SU-DHL-6 (cell line): Measurements from ENCODE around the gene GET4.

Experiments used
- H2AFZ ChIP-seq: fragments of 200-600 bp; sonication (generic); 2 replicates; pipeline ENCODE4 v1.6.1; 2014; ENCODE audit warnings: low read depth, mild to moderate bottlenecking, moderate library complexity, mixed read lengths, antibody characterized with exemption, low read length; ENCODE audit not compliant: severe bottlenecking
- H3F3A ChIP-seq: fragments of 200-600 bp; shearing (Covaris generic); 2 replicates; pipeline ENCODE4 v1.6.0; 2016; ENCODE audit warnings: antibody characterized with exemption, mild to moderate bottlenecking; ENCODE audit not compliant: insufficient read depth
- H3K27ac ChIP-seq: fragments of 200-600 bp; sonication (generic); 2 replicates; pipeline ENCODE4 v1.5.1; 2016; ENCODE audit warnings: low read depth, mild to moderate bottlenecking, low read length, moderate library complexity, mixed read lengths
- H3K27me3 ChIP-seq: fragments of 200-600 bp; sonication (generic), shearing (Covaris generic); 2 replicates; pipeline ENCODE4 v1.6.0; 2014; ENCODE audit warnings: mild to moderate bottlenecking, low read length
- H3K36me3 ChIP-seq: fragments of 200-600 bp; sonication (generic); 2 replicates; pipeline ENCODE4 v1.6.1; 2014; ENCODE audit warnings: mild to moderate bottlenecking, low read length, mixed read lengths
- H3K4me2 ChIP-seq: fragments of 300-600, 200-600 bp; shearing (Covaris generic), sonication (generic); 2 replicates; pipeline ENCODE4 v1.6.0; 2014; ENCODE audit warnings: low read length, low read depth, mild to moderate bottlenecking; ENCODE audit not compliant: poor library complexity, severe bottlenecking
- H3K4me3 ChIP-seq: fragments of 200-600 bp; sonication (generic); 2 replicates; pipeline ENCODE4 v1.5.1; 2014; ENCODE audit warnings: antibody characterized with exemption, low read length, mild to moderate bottlenecking, mixed read lengths; ENCODE audit not compliant: insufficient read depth, poor library complexity, severe bottlenecking
- H3K79me2 ChIP-seq: fragments of 200-600 bp; sonication (generic); 2 replicates; pipeline ENCODE4 v1.6.1; 2014; ENCODE audit warnings: mild to moderate bottlenecking, low read length, moderate library complexity; ENCODE audit not compliant: insufficient read depth
- H3K9ac ChIP-seq: fragments of 200-600 bp; sonication (generic); 2 replicates; pipeline ENCODE4 v1.7.0; 2014; ENCODE audit warnings: mild to moderate bottlenecking, low read length
- H3K9me2 ChIP-seq: fragments of 200-600 bp; sonication (generic); replicated peaks from 2 replicates; pipeline ENCODE4 v1.6.1; 2014; ENCODE audit warnings: low read length; ENCODE audit not compliant: insufficient read depth
- H3K9me3 ChIP-seq: fragments of 200-600 bp; sonication (generic); 2 replicates; pipeline ENCODE4 v1.6.1; 2014; ENCODE audit warnings: low read length, mixed read lengths; ENCODE audit not compliant: insufficient read depth
- H4K20me1 ChIP-seq: fragments of 200-600 bp; sonication (generic); 2 replicates; pipeline ENCODE4 v1.6.1; 2014; ENCODE audit warnings: low read depth, mild to moderate bottlenecking, antibody characterized with exemption, low read length, moderate library complexity, mixed read lengths
- CTCF ChIP-seq: fragments of 200-600 bp; sonication (generic); IDR thresholded peaks from one replicate; pipeline ENCODE4 v1.5.1; 2017; ENCODE audit warnings: antibody characterized with exemption, mild to moderate bottlenecking, low read length, moderate library complexity; ENCODE audit not compliant: insufficient read depth, poor library complexity, severe bottlenecking
- EZH2phosphoT487 ChIP-seq: fragments of 200-600 bp; sonication (generic), shearing (Covaris generic); conservative IDR thresholded peaks from 2 replicates; pipeline ENCODE4 v1.6.1; 2018; ENCODE audit warnings: mild to moderate bottlenecking, antibody characterized with exemption, low read length, moderate library complexity, mixed read lengths

Gene GET4

GRCh38 chr7:887488-887820 lies 11.1 kb downstream of the GET4 start:
- H3K4me2 ChIP-seq, result no peak overlapping the region
- TF ChIP-seq CTCF (no peak), EZH2phosphoT487 (no peak)
- H2AFZ ChIP-seq, result no peak overlapping the region
- H3F3A ChIP-seq, result no peaks in the 10 kb centered on the region
- no peaks in the 10 kb centered on the region for H3K27me3 ChIP-seq
- no peak overlapping the region for H3K4me3 ChIP-seq
- H3K9ac ChIP-seq, result no peak overlapping the region
- peaks cover 47% of the 10 kb centered on the region for H3K79me2 ChIP-seq
- no peaks in the 10 kb centered on the region for H3K9me2 ChIP-seq
- H4K20me1 ChIP-seq, result no peaks in the 10 kb centered on the region
- H3K9me3 ChIP-seq, result no peaks in the 10 kb centered on the region
- no peak overlapping the region for H3K27ac ChIP-seq
- no peaks in the 10 kb centered on the region for H3K36me3 ChIP-seq

DNA sequence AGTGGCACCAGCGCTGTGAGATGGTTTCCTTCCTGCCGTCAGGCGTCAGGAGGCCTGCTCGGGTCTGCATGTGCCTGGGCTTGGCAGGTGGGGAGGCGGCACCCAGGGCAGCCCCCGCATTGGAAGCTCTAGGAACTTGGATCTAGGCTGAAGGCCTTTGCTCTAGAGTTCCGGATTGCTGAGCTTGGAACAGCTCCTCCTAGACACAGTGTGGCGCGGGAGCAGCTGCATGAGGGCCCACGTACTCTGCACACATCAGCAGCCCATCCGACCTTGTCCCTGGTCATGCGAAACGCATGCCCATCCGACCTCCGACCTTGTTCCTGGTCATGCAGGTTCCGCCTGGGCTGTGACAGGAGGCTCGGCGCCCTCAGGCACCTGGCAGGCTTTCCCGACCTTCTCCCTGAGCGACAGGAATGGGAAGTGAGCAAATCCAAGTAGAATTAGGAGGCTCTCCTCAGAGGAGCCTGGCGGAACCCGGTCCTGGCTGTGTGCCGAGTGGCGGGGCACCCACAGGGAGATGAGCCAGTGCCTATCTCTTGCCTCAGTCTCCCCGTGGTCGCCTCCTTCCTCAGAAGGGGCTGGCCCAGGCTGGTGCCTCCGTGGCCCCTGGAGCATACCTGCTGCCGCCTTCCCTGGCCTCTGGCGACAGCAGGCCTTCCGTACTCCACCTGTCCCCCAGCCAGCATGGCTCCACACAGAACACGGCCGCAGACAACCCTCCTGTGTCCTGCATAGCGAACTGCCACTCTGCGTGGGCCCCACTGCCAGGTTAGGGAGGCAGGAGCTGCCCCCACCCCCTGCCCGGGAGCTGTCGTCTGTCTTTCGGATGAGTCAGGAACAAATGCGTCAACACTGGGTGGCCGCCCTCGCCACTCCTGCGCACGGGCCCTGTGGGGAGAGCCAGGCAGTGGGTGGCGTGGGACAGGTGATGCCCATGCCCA lies 12.0 kb downstream of the GET4 start:
- Histone ChIP-seq H3K27me3 (no peaks in the 10 kb centered on the region), H4K20me1 (no peaks in the 10 kb centered on the region), H3K79me2 (peaks cover 38% of the 10 kb centered on the region), H3K9me2 (no peaks in the 10 kb centered on the region), H3K27ac (no peak overlapping the region), H3K4me2 (no peak overlapping the region), H3F3A (no peaks in the 10 kb centered on the region), H2AFZ (no peak overlapping the region), H3K4me3 (no peak overlapping the region), H3K9me3 (no peaks in the 10 kb centered on the region), H3K36me3 (no peaks in the 10 kb centered on the region), H3K9ac (no peak overlapping the region)
- no peak for TF ChIP-seq EZH2phosphoT487
- no peak for TF ChIP-seq CTCF

DNA sequence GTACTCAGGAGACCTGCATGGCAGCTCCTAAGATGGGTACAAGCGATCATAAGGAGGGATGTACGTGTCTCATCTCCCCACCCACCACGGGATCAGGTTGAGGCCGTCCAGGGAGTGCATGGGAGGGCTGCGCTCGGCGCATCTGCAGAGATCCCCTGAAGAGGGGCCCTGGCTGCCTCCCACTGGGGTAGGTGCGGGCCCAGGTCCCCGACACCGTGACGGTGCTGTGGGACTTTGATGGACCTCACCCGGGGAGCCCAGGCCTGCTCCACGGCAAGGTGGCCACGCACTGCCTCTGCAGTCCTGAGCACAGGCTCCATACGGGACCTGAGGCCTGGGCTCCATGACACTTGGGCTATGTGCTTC lies 12.7 kb downstream of the GET4 start:
- H3K9me3 ChIP-seq, result no peaks in the 10 kb centered on the region
- no peak overlapping the region for H3K9ac ChIP-seq
- H3K36me3 ChIP-seq, result no peaks in the 10 kb centered on the region
- H3K4me3 ChIP-seq, result no peak overlapping the region
- H3K27me3 ChIP-seq, result no peaks in the 10 kb centered on the region
- no peaks in the 10 kb centered on the region for H3F3A ChIP-seq
- no peak overlapping the region for H3K27ac ChIP-seq
- H4K20me1 ChIP-seq, result no peaks in the 10 kb centered on the region
- H2AFZ ChIP-seq, result no peak overlapping the region
- no peak overlapping the region for H3K4me2 ChIP-seq
- H3K79me2 ChIP-seq, result peaks cover 32% of the 10 kb centered on the region
- TF ChIP-seq EZH2phosphoT487 (no peak), CTCF (no peak)
- H3K9me2 ChIP-seq, result no peaks in the 10 kb centered on the region
